ENCODE data around the gene ATAD3C.
"Not testable (repeated sequence)": the region's sequence is repeated elsewhere in the genome, so short reads cannot be mapped to it uniquely, and the experiment has no call there.

Gene ATAD3C

GRCh38 chr1:1410238-1410637 lies 39.3 kb upstream of the ATAD3C start:
- not testable (repeated sequence) for H2BK5ac ChIP-seq (ENCODE audit: low read depth, low read length, poor library complexity, severe bottlenecking); H3K9ac ChIP-seq (ENCODE audit: low read length); H3K4ac ChIP-seq (ENCODE audit: low read depth in 1 of 2, low read length in 2 of 2); H3K4me3 ChIP-seq (ENCODE audit: insufficient read depth in 1 of 2, low read depth in 1 of 2, low read length in 2 of 2); H3K18ac ChIP-seq (ENCODE audit: low read depth in 1 of 2, low read length in 2 of 2); H2BK120ac ChIP-seq (ENCODE audit: low read depth, low read length); H3K27me3 ChIP-seq (ENCODE audit: control insufficient read depth in 1 of 2, insufficient read depth in 1 of 2, low read length in 2 of 2); H3K9me3 ChIP-seq (ENCODE audit: control insufficient read depth, low read length); H2BK15ac ChIP-seq (ENCODE audit: low read depth, poor library complexity, severe bottlenecking); H2BK12ac ChIP-seq (ENCODE audit: low read length in 2 of 2); H2AFZ ChIP-seq (ENCODE audit: low read depth, low read length); H3K14ac ChIP-seq (ENCODE audit: low read length in 2 of 2); H3K23ac ChIP-seq (ENCODE audit: low read length in 2 of 2); H4K91ac ChIP-seq (ENCODE audit: low read length); H4K8ac ChIP-seq (ENCODE audit: low read length); H3K4me2 ChIP-seq (ENCODE audit: low read length, poor library complexity, severe bottlenecking); DNase-seq; H2AK5ac ChIP-seq (ENCODE audit: low read length, severe bottlenecking); H3K27ac ChIP-seq (ENCODE audit: low read length, poor library complexity, severe bottlenecking)
- 76% methylated on average over 4 of the region's 8 CpGs for WGBS
- peaks cover 12 to 13% of the 10 kb centered on the region in 2 experiments for H3K36me3 ChIP-seq (ENCODE audit: control insufficient read depth in 1 of 2, insufficient read depth in 2 of 2, low read depth in 1 of 2, low read length in 2 of 2)
- peaks cover 13% of the 10 kb centered on the region for H3K79me1 ChIP-seq (replicated peaks; ENCODE audit: low read length, poor library complexity, severe bottlenecking)
- H3K4me1 ChIP-seq (ENCODE audit: control insufficient read depth, insufficient read depth, low read depth, low read length): peaks cover 14% of the 10 kb centered on the region

GRCh38 chr1:1411626-1412025 lies 37.9 kb upstream of the ATAD3C start:
- no peaks in the 10 kb centered on the region for H3K27me3 ChIP-seq (ENCODE audit: control insufficient read depth in 1 of 2, insufficient read depth in 1 of 2, low read length in 2 of 2)
- peaks cover 4% of the 10 kb centered on the region for H3K4me1 ChIP-seq (ENCODE audit: control insufficient read depth, insufficient read depth, low read depth, low read length)
- H3K18ac ChIP-seq (ENCODE audit: low read depth in 1 of 2, low read length in 2 of 2): no peak overlapping the region
- no peak overlapping the region for H2BK5ac ChIP-seq (ENCODE audit: low read depth, low read length, poor library complexity, severe bottlenecking)
- H3K14ac ChIP-seq (ENCODE audit: low read length in 2 of 2): no peak overlapping the region
- peaks cover 4 to 6% of the 10 kb centered on the region in 2 experiments for H3K36me3 ChIP-seq (ENCODE audit: control insufficient read depth in 1 of 2, insufficient read depth in 2 of 2, low read depth in 1 of 2, low read length in 2 of 2)
- no peak overlapping the region for H3K27ac ChIP-seq (ENCODE audit: low read length, poor library complexity, severe bottlenecking)
- no peak overlapping the region for H3K4me2 ChIP-seq (ENCODE audit: low read length, poor library complexity, severe bottlenecking)
- H3K9me3 ChIP-seq (ENCODE audit: control insufficient read depth, low read length): no peaks in the 10 kb centered on the region
- DNase-seq: no peak
- H4K91ac ChIP-seq (ENCODE audit: low read length): no peak overlapping the region
- no peak overlapping the region for H2BK12ac ChIP-seq (ENCODE audit: low read length in 2 of 2)
- H2BK15ac ChIP-seq (ENCODE audit: low read depth, poor library complexity, severe bottlenecking): no peak overlapping the region
- no peak overlapping the region for H2AFZ ChIP-seq (ENCODE audit: low read depth, low read length)
- H3K79me1 ChIP-seq (replicated peaks; ENCODE audit: low read length, poor library complexity, severe bottlenecking): peaks cover 8% of the 10 kb centered on the region
- WGBS: 97% methylated on average over 13 of the region's 13 CpGs
- H2BK120ac ChIP-seq (ENCODE audit: low read depth, low read length): no peak overlapping the region
- H4K8ac ChIP-seq (ENCODE audit: low read length): no peak overlapping the region
- no peak overlapping the region for H3K9ac ChIP-seq (ENCODE audit: low read length)
- H3K4ac ChIP-seq (ENCODE audit: low read depth in 1 of 2, low read length in 2 of 2): no peak overlapping the region
- H2AK5ac ChIP-seq (ENCODE audit: low read length, severe bottlenecking): no peak overlapping the region
- no peak overlapping the region for H3K23ac ChIP-seq (ENCODE audit: low read length in 2 of 2)
- H3K4me3 ChIP-seq (ENCODE audit: insufficient read depth in 1 of 2, low read depth in 1 of 2, low read length in 2 of 2): no peak overlapping the region

GRCh38 chr1:1412311-1412902 lies 37.1 kb upstream of the ATAD3C start:
- H2AFZ ChIP-seq (ENCODE audit: low read depth, low read length); H3K27me3 ChIP-seq (ENCODE audit: control insufficient read depth in 1 of 2, insufficient read depth in 1 of 2, low read length in 2 of 2); H3K14ac ChIP-seq (ENCODE audit: low read length in 2 of 2); H2BK5ac ChIP-seq (ENCODE audit: low read depth, low read length, poor library complexity, severe bottlenecking); DNase-seq; H3K36me3 ChIP-seq (ENCODE audit: control insufficient read depth in 1 of 2, insufficient read depth in 2 of 2, low read depth in 1 of 2, low read length in 2 of 2); H2BK12ac ChIP-seq (ENCODE audit: low read length in 2 of 2); H3K27ac ChIP-seq (ENCODE audit: low read length, poor library complexity, severe bottlenecking); H2BK15ac ChIP-seq (ENCODE audit: low read depth, poor library complexity, severe bottlenecking); H3K9me3 ChIP-seq (ENCODE audit: control insufficient read depth, low read length); H2AK5ac ChIP-seq (ENCODE audit: low read length, severe bottlenecking); H3K4me1 ChIP-seq (ENCODE audit: control insufficient read depth, insufficient read depth, low read depth, low read length); H3K79me1 ChIP-seq (replicated peaks; ENCODE audit: low read length, poor library complexity, severe bottlenecking); H3K4ac ChIP-seq (ENCODE audit: low read depth in 1 of 2, low read length in 2 of 2); H2BK120ac ChIP-seq (ENCODE audit: low read depth, low read length); H4K8ac ChIP-seq (ENCODE audit: low read length); H3K4me3 ChIP-seq (ENCODE audit: insufficient read depth in 1 of 2, low read depth in 1 of 2, low read length in 2 of 2); H4K91ac ChIP-seq (ENCODE audit: low read length); H3K9ac ChIP-seq (ENCODE audit: low read length); H3K4me2 ChIP-seq (ENCODE audit: low read length, poor library complexity, severe bottlenecking); H3K18ac ChIP-seq (ENCODE audit: low read depth in 1 of 2, low read length in 2 of 2); H3K23ac ChIP-seq (ENCODE audit: low read length in 2 of 2): not testable (repeated sequence)
- 100% methylated on average over 8 of the region's 11 CpGs for WGBS

GRCh38 chr1:1415751-1416150 lies 33.7 kb upstream of the ATAD3C start:
- H3K79me1 ChIP-seq (replicated peaks; ENCODE audit: low read length, poor library complexity, severe bottlenecking): peaks cover 1% of the 10 kb centered on the region
- 94% methylated on average over 13 of the region's 13 CpGs for WGBS

More at GRCh38 chr1:1415751-1416150, 33.7 kb upstream of the ATAD3C start:
- Histone ChIP-seq H3K9me3 (ENCODE audit: control insufficient read depth, low read length) (no peaks in the 10 kb centered on the region), H2BK5ac (ENCODE audit: low read depth, low read length, poor library complexity, severe bottlenecking) (no peak overlapping the region), H3K14ac (ENCODE audit: low read length in 2 of 2) (no peak overlapping the region), H4K91ac (ENCODE audit: low read length) (no peak overlapping the region), H2BK15ac (ENCODE audit: low read depth, poor library complexity, severe bottlenecking) (no peak overlapping the region), H3K9ac (ENCODE audit: low read length) (no peak overlapping the region), H2BK12ac (ENCODE audit: low read length in 2 of 2) (no peak overlapping the region), H3K27ac (ENCODE audit: low read length, poor library complexity, severe bottlenecking) (no peak overlapping the region), H3K23ac (ENCODE audit: low read length in 2 of 2) (no peak overlapping the region), H3K36me3 (ENCODE audit: control insufficient read depth in 1 of 2, insufficient read depth in 2 of 2, low read depth in 1 of 2, low read length in 2 of 2) (peaks cover 0 to 3% of the 10 kb centered on the region in 2 experiments), H3K4me3 (ENCODE audit: insufficient read depth in 1 of 2, low read depth in 1 of 2, low read length in 2 of 2) (no peak overlapping the region), H3K4ac (ENCODE audit: low read depth in 1 of 2, low read length in 2 of 2) (no peak overlapping the region), H2BK120ac (ENCODE audit: low read depth, low read length) (no peak overlapping the region), H4K8ac (ENCODE audit: low read length) (no peak overlapping the region), H3K4me2 (ENCODE audit: low read length, poor library complexity, severe bottlenecking) (no peak overlapping the region), H3K27me3 (ENCODE audit: control insufficient read depth in 1 of 2, insufficient read depth in 1 of 2, low read length in 2 of 2) (no peaks in the 10 kb centered on the region), H2AK5ac (ENCODE audit: low read length, severe bottlenecking) (no peak overlapping the region), H3K18ac (ENCODE audit: low read depth in 1 of 2, low read length in 2 of 2) (no peak overlapping the region), H3K4me1 (ENCODE audit: control insufficient read depth, insufficient read depth, low read depth, low read length) (peaks cover 11% of the 10 kb centered on the region), H2AFZ (ENCODE audit: low read depth, low read length) (no peak overlapping the region)
- no peak for DNase-seq

Measured in mesenchymal stem cell (in vitro differentiated cells and primary cell).